Uterus (tissue), 4 donors: ENCODE measurements around the gene ABCG5. TPM values are rescaled to one million over a fixed set of nuclear protein-coding genes. Genes with fewer than 3 reads are reported as not detected.

Experiments
- DNase-seq, 2 donors: peaks; one replicate each; pipeline ENCODE4 v3.0.0-alpha.2; 2019 to 2020
- H3K27ac ChIP-seq, 2 donors: fragments of 200-600 bp; sonication (generic); 1 replicate in 1 of 2; 2 replicates in 1 of 2; pipeline ENCODE4 v1.5.1; 2016 to 2018
- H3K27me3 ChIP-seq, 2 donors: fragments of 200-600 bp; sonication (generic); one replicate each; pipeline ENCODE4 v1.5.1; 2018 to 2019; ENCODE audit warnings: control low read depth in 1 of 2
- H3K36me3 ChIP-seq, 2 donors: fragments of 200-600 bp; sonication (generic); one replicate each; pipeline ENCODE4 v1.5.1; 2019; ENCODE audit warnings: control low read depth in 1 of 2
- H3K4me1 ChIP-seq, 2 donors: fragments of 200-600 bp; sonication (generic); one replicate each; pipeline ENCODE4 v1.5.1; 2018 to 2019; ENCODE audit warnings: control low read depth in 1 of 2
- H3K4me3 ChIP-seq, 2 donors: fragments of 200-600 bp; sonication (generic); 1 replicate in 1 of 2; 2 replicates in 1 of 2; pipeline ENCODE4 v1.5.1; 2018 to 2019; ENCODE audit warnings: mild to moderate bottlenecking in 1 of 2
- H3K9me3 ChIP-seq, 2 donors: fragments of 200-600 bp; sonication (generic); one replicate each; pipeline ENCODE4 v1.5.1; 2019; ENCODE audit warnings: control low read depth in 1 of 2
- CTCF ChIP-seq, 4 experiments: fragments of 200-600 bp in 2 of 4; fragments of 450-650 bp in 2 of 4; sonication (generic) in 2 of 4; IDR thresholded peaks; one replicate each; pipeline ENCODE4 v1.5.1; 2016 to 2019; ENCODE audit warnings: antibody characterized with exemption in 4 of 4, mild to moderate bottlenecking in 2 of 4, moderate library complexity in 1 of 4
- POLR2A ChIP-seq, 2 donors: fragments of 450-650 bp; IDR thresholded peaks; one replicate each; pipeline ENCODE4 v1.6.1; 2016; ENCODE audit warnings: antibody characterized with exemption in 2 of 2, mild to moderate bottlenecking in 1 of 2, moderate library complexity in 1 of 2
- intact Hi-C: fragments of 100-400 bp; cut with DNase I; formaldehyde crosslinking; loops from one replicate; pipeline ENCODE4 v1.15.1; 2023; ENCODE audit warnings: low total_unique reads
- total RNA-seq, 4 donors: library from RNA; depleted of rRNA in 3 of 4; stranded (reverse); fragments of >200 nt in 3 of 4; gene quantifications; one replicate each; pipeline versions ENCODE4 v1.1.0 to v1.2.4, GENCODE V29; 2014 to 2023
- donor health status: DM: yes; HTN: yes; CAD: no.

ABCG5 gene
- total RNA-seq, 4 donors from 2014 or later, result not detected

- no peak overlapping the region for H3K4me3 ChIP-seq
- TF ChIP-seq CTCF (IDR thresholded peaks at IDR 0.05) (no peak), POLR2A (IDR thresholded peaks at IDR 0.05) (no peak)
- H3K27ac ChIP-seq, result no peak overlapping the region
- no peaks in the 10 kb centered on the region for H3K27me3 ChIP-seq
- no peaks in the 10 kb centered on the region for H3K4me1 ChIP-seq
- no peak for DNase-seq
- intact Hi-C loops, result no loop called here
- no peaks in the 10 kb centered on the region for H3K9me3 ChIP-seq
- no peaks in the 10 kb centered on the region for H3K36me3 ChIP-seq
Observed at GRCh38 chr2:43824951-43825493, 13.6 kb downstream of the ABCG5 start.

- H3K27ac ChIP-seq, result no peak overlapping the region
- intact Hi-C loops, result no loop called here
Observed at GRCh38 chr2:43824512-43824911, 14.1 kb downstream of the ABCG5 start.

GRCh38 chr2:43823751-43824150, 14.9 kb downstream of the ABCG5 start:
- no peaks in the 10 kb centered on the region for H3K4me1 ChIP-seq
- H3K27ac ChIP-seq, result no peak overlapping the region
- DNase-seq, result no peak
- no peaks in the 10 kb centered on the region for H3K9me3 ChIP-seq
- no peak overlapping the region for H3K4me3 ChIP-seq
- H3K36me3 ChIP-seq, result no peaks in the 10 kb centered on the region
- no peaks in the 10 kb centered on the region for H3K27me3 ChIP-seq
- TF ChIP-seq CTCF (IDR thresholded peaks at IDR 0.05) (no peak), POLR2A (IDR thresholded peaks at IDR 0.05) (no peak)
- intact Hi-C loops, result no loop called here

More at GRCh38 chr2:43824512-43824911, 14.1 kb downstream of the ABCG5 start:
- Histone ChIP-seq H3K4me3 (no peak overlapping the region), H3K9me3 (no peaks in the 10 kb centered on the region), H3K36me3 (no peaks in the 10 kb centered on the region), H3K27me3 (no peaks in the 10 kb centered on the region), H3K4me1 (no peaks in the 10 kb centered on the region)
- DNase-seq, result no peak
- TF ChIP-seq POLR2A (IDR thresholded peaks at IDR 0.05) (no peak), CTCF (IDR thresholded peaks at IDR 0.05) (no peak)

- Histone ChIP-seq H3K4me1 (no peaks in the 10 kb centered on the region), H3K27me3 (no peaks in the 10 kb centered on the region), H3K27ac (no peak overlapping the region), H3K36me3 (no peaks in the 10 kb centered on the region), H3K4me3 (no peak overlapping the region), H3K9me3 (no peaks in the 10 kb centered on the region)
- DNase-seq, result no peak
- no peak for TF ChIP-seq CTCF (IDR thresholded peaks at IDR 0.05)
- TF ChIP-seq POLR2A (IDR thresholded peaks at IDR 0.05), result no peak
- intact Hi-C loops, result no loop called here
Observed at GRCh38 chr2:43822839-43823238, 15.8 kb downstream of the ABCG5 start.

GRCh38 chr2:43819491-43820163, 19.0 kb downstream of the ABCG5 start:
- Histone ChIP-seq H3K4me3 (no peak overlapping the region), H3K4me1 (no peaks in the 10 kb centered on the region), H3K27me3 (no peaks in the 10 kb centered on the region), H3K27ac (no peak overlapping the region), H3K36me3 (no peaks in the 10 kb centered on the region), H3K9me3 (no peaks in the 10 kb centered on the region)
- intact Hi-C loops, result no loop called here
- no peak for DNase-seq
- no peak for TF ChIP-seq CTCF (IDR thresholded peaks at IDR 0.05)
- TF ChIP-seq POLR2A (IDR thresholded peaks at IDR 0.05), result no peak
